CD4-positive, alpha-beta memory T cell (primary cell): ENCODE measurements around the gene FOXP1. TPM values are rescaled to one million over a fixed set of nuclear protein-coding genes. Genes with fewer than 3 reads are reported as not detected.

ENCODE experiments used
- CTCF ChIA-PET: fragments of 350-600 bp; sonication (Branson Sonifier 250); formaldehyde crosslinking; loops from one replicate; lab custom pipeline; 2021; ENCODE audit warnings: inconsistent platforms; ENCODE audit not compliant: partially characterized antibody; lab: Charles Lee
- POLR2A ChIA-PET: fragments of 350-600 bp; sonication (Branson Sonifier 250); formaldehyde crosslinking; loops from one replicate; lab custom pipeline; 2021; ENCODE audit not compliant: partially characterized antibody; lab: Charles Lee
- DNase-seq, 5 donors: peaks; one replicate each; pipeline versions ENCODE4 v3.0.0 to v3.0.0-alpha.2; 2020 to 2022; ENCODE audit warnings: mixed read lengths in 1 of 5
- H3K27ac ChIP-seq: one replicate; pipeline ENCODE4 v1.7.0; 2013; ENCODE audit warnings: low read depth, low read length
- H3K27me3 ChIP-seq: 2 replicates; pipeline ENCODE4 v1.7.0; 2013; ENCODE audit warnings: mild to moderate bottlenecking, low read length, moderate library complexity; ENCODE audit not compliant: insufficient read depth
- H3K36me3 ChIP-seq: 2 replicates; pipeline ENCODE4 v1.7.0; 2013; ENCODE audit warnings: mild to moderate bottlenecking, low read length, moderate library complexity; ENCODE audit not compliant: insufficient read depth
- H3K4me1 ChIP-seq: 2 replicates; pipeline ENCODE4 v1.7.0; 2013; ENCODE audit warnings: mild to moderate bottlenecking, low read length, moderate library complexity; ENCODE audit not compliant: insufficient read depth
- H3K4me3 ChIP-seq, 2 donors: one replicate each; pipeline ENCODE4 v1.7.0; 2013; ENCODE audit warnings: low read length in 2 of 2, mild to moderate bottlenecking in 1 of 2
- H3K9me3 ChIP-seq, 2 donors: one replicate each; pipeline ENCODE4 v1.7.0; 2013; ENCODE audit warnings: low read length in 2 of 2, control low read depth in 1 of 2; ENCODE audit not compliant: control insufficient read depth in 1 of 2
- H3K27ac Mint-ChIP-seq, 7 donors: one replicate each; pipeline ENCODE4 v1.8.0; 2020 to 2021; ENCODE audit warnings: mixed read lengths in 7 of 7, mild to moderate bottlenecking in 6 of 7, inconsistent platforms in 3 of 7, moderate library complexity in 3 of 7
- H3K27me3 Mint-ChIP-seq, 2 donors: one replicate each; pipeline ENCODE4 v1.8.0; 2020 to 2021; ENCODE audit warnings: mixed read lengths in 2 of 2
- H3K36me3 Mint-ChIP-seq, 2 donors: one replicate each; pipeline ENCODE4 v1.8.0; 2020 to 2021; ENCODE audit warnings: mixed read lengths in 2 of 2, inconsistent platforms in 1 of 2, mild to moderate bottlenecking in 1 of 2
- H3K4me1 Mint-ChIP-seq, 4 donors: one replicate each; pipeline ENCODE4 v1.8.0; 2020 to 2021; ENCODE audit warnings: mixed read lengths in 4 of 4, mild to moderate bottlenecking in 1 of 4
- H3K4me3 Mint-ChIP-seq, 8 donors: one replicate each; pipeline ENCODE4 v1.8.0; 2020 to 2021; ENCODE audit warnings: mixed read lengths in 8 of 8, mild to moderate bottlenecking in 7 of 8, moderate library complexity in 6 of 8, inconsistent platforms in 3 of 8
- H3K9me3 Mint-ChIP-seq, 8 donors: one replicate each; pipeline ENCODE4 v1.8.0; 2020 to 2021; ENCODE audit warnings: mixed read lengths in 8 of 8, mild to moderate bottlenecking in 5 of 8, inconsistent platforms in 3 of 8, moderate library complexity in 1 of 8
- intact Hi-C: fragments of 100-400 bp; cut with micrococcal nuclease; formaldehyde crosslinking; loops from one replicate; pipeline ENCODE4 v1.15.1; 2023
- polyA plus RNA-seq, 2 donors: library from polyadenylated mRNA; unstranded; fragments of 300-500 nt; fragmentation: Illumina TruSeq; gene quantifications; one replicate each; pipeline ENCODE4 v1.2.3, GENCODE V29; 2021
- total RNA-seq, 2 experiments: library from RNA; stranded (reverse); gene quantifications; one replicate each; pipeline ENCODE4 v1.2.3, GENCODE V29; 2021

Gene FOXP1
- total and polyA plus RNA-seq, 4 experiments from 2014 or later: 189 to 348 (median 279) TPM

DNA sequence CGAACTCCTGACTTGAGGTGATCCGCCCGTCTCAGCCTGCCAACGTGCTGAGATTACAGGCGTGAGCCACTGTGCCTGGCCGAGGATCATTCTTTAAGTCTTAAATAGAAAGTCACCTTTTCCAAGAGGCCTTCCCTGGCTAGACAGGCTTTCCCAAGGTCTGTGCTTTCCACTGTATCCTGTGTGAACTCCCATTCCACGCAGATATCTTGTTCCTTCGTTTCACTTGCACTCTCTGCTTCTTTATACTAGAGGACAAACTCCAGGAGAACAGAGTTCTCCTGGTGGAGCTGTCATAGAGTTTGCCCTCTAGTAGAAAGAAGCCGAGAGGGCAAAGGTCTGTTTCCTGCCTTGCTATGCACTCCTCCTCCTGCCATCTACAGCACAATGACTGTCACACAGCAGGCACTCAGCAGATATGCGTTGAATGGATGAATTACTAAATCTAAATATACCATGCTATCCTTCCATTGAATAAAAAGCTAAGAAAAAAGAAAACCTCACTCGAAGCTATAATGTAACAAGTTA is 211.2 kb downstream of the FOXP1 start:
- H3K27ac ChIP-seq: peak overlapping the region; percentile 45
- H3K9me3 ChIP-seq: no peaks in the 10 kb centered on the region
- H3K36me3 ChIP-seq: no peaks in the 10 kb centered on the region
- Mint-ChIP-seq H3K4me3 (peak overlapping the region in 7 of 8 donors; percentile 2 to 80 (median 51)), H3K36me3 (peaks cover 22 to 26% of the 10 kb centered on the region in 2 donors), H3K9me3 (no peaks in the 10 kb centered on the region), H3K27ac (peak overlapping the region; percentile 79 to 99 (median 96)), H3K4me1 (peaks cover 40 to 76% (median 54%) of the 10 kb centered on the region in 4 donors), H3K27me3 (no peaks in the 10 kb centered on the region)
- no peaks in the 10 kb centered on the region for H3K27me3 ChIP-seq
- DNase-seq: no peak
- no peak overlapping the region for H3K4me3 ChIP-seq
- ChIA-PET CTCF (interaction anchor here (0.7 to 1.5 kb wide), 3 partner anchors 23 to 83 kb away, joined by 3 to 4 read pairs (median 3); no protein-coding TSS in a partner anchor), POLR2A (interaction anchor here (1.0 to 1.2 kb wide), 3 partner anchors 45 to 119 kb away, joined by 3 to 7 read pairs (median 3); no protein-coding TSS in a partner anchor)
- H3K4me1 ChIP-seq: peaks cover 46% of the 10 kb centered on the region
- intact Hi-C loops: no loop called here

GRCh38 chr3:71371282-71371681 is 212.2 kb downstream of the FOXP1 start:
- Histone ChIP-seq H3K4me1 (peaks cover 51% of the 10 kb centered on the region), H3K9me3 (no peaks in the 10 kb centered on the region), H3K27me3 (no peaks in the 10 kb centered on the region), H3K36me3 (no peaks in the 10 kb centered on the region), H3K27ac (no peak overlapping the region), H3K4me3 (no peak overlapping the region)
- H3K4me1 Mint-ChIP-seq: peaks cover 41 to 81% (median 55%) of the 10 kb centered on the region in 4 donors
- intact Hi-C loops: no loop called here
- H3K4me3 Mint-ChIP-seq: peak overlapping the region in 2 of 8 donors; percentile 5 to 26
- CTCF ChIA-PET: interaction anchor here (0.7 kb wide), 1 partner anchor 24 kb away, joined by 3 read pairs; no protein-coding TSS in a partner anchor
- H3K27me3 Mint-ChIP-seq: no peaks in the 10 kb centered on the region
- POLR2A ChIA-PET: no interaction called here
- no peaks in the 10 kb centered on the region for H3K9me3 Mint-ChIP-seq
- H3K36me3 Mint-ChIP-seq: peaks cover 25 to 28% of the 10 kb centered on the region in 2 donors
- peak overlapping the region in 4 of 7 donors; percentile 39 to 86 (median 72) for H3K27ac Mint-ChIP-seq
- no peak for DNase-seq

DNA sequence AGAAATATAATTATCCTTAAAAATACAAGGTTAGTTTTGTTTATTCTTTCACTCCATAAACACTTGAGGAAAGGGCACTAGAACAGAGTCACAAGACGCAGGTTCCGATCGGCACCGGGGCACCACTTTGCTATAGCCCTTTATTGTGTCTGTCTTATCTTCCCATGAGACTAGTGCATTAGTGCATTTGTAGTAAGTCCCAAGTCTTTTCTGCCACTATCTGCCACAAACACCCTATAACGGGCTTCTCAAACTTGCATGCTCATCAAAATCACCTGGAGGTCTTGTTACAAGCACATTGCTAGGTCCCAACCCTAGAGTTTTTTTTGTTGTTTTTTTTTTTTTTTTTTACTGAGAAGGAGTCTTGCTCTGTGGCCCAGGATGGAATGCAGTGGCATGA is 213.1 kb downstream of the FOXP1 start:
- Histone ChIP-seq H3K9me3 (no peaks in the 10 kb centered on the region), H3K27me3 (no peaks in the 10 kb centered on the region), H3K4me3 (no peak overlapping the region), H3K36me3 (no peaks in the 10 kb centered on the region), H3K4me1 (peaks cover 51% of the 10 kb centered on the region), H3K27ac (no peak overlapping the region)
- Mint-ChIP-seq H3K36me3 (peaks cover 23 to 26% of the 10 kb centered on the region in 2 donors), H3K4me1 (peaks cover 44 to 80% (median 55%) of the 10 kb centered on the region in 4 donors), H3K9me3 (no peaks in the 10 kb centered on the region), H3K4me3 (no peak overlapping the region), H3K27ac (peak overlapping the region in 6 of 7 donors; percentile 10 to 88 (median 68)), H3K27me3 (no peaks in the 10 kb centered on the region)
- no peak for DNase-seq
- ChIA-PET POLR2A (no interaction called here), CTCF (no interaction called here)
- intact Hi-C loops: no loop called here

DNA sequence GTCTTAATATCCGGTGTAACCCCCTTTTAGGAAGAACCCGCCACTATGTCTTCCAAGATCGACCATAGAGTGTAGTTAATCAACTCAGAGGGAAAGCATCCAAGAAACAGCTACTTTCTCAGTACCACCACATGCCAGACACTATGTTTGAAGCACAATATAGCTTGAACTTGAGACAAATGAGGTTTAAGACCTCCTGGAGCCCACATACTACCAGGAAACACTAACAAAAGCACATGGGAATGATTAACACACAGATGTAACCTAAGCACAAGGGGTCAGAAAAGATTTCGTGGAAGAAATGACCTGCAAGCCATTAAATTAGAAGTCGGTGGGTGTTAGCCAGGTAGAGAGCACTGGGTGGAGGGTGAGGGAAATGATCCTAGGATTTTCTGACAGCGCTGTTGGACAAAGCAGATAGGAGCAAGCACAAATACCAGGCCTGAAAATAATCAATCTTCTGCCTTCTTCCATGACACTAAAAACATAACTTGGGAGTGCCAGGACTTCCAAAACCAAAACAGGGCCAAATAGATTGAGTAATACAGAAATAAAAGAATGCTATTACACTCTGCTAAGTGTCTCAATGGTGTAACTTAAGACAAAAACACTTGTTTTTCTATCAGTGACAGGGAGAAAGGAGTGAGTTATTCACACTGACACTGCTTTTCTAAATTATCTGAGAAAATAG is 213.7 kb downstream of the FOXP1 start:
- H3K4me3 ChIP-seq: no peak overlapping the region
- CTCF ChIA-PET: no interaction called here
- H3K4me3 Mint-ChIP-seq: no peak overlapping the region
- peaks cover 48% of the 10 kb centered on the region for H3K4me1 ChIP-seq
- no peak for DNase-seq
- peaks cover 42 to 79% (median 56%) of the 10 kb centered on the region in 4 donors for H3K4me1 Mint-ChIP-seq
- POLR2A ChIA-PET: no interaction called here
- no peak overlapping the region for H3K27ac ChIP-seq
- no peaks in the 10 kb centered on the region for H3K27me3 Mint-ChIP-seq
- intact Hi-C loops: no loop called here
- no peaks in the 10 kb centered on the region for H3K9me3 ChIP-seq
- peaks cover 23 to 24% of the 10 kb centered on the region in 2 donors for H3K36me3 Mint-ChIP-seq
- no peaks in the 10 kb centered on the region for H3K9me3 Mint-ChIP-seq
- no peaks in the 10 kb centered on the region for H3K36me3 ChIP-seq
- peak overlapping the region in 3 of 7 donors; percentile 0 to 74 (median 14) for H3K27ac Mint-ChIP-seq
- H3K27me3 ChIP-seq: no peaks in the 10 kb centered on the region

- H3K9me3 Mint-ChIP-seq: no peaks in the 10 kb centered on the region
- H3K4me3 Mint-ChIP-seq: peak overlapping the region in 2 of 8 donors; percentile 19 to 35
- no peaks in the 10 kb centered on the region for H3K27me3 Mint-ChIP-seq
- H3K27ac Mint-ChIP-seq: peak overlapping the region in 5 of 7 donors; percentile 7 to 32 (median 10)
- no peak for DNase-seq
- Histone ChIP-seq H3K4me1 (peaks cover 33% of the 10 kb centered on the region), H3K9me3 (no peaks in the 10 kb centered on the region), H3K36me3 (no peaks in the 10 kb centered on the region), H3K4me3 (no peak overlapping the region), H3K27me3 (no peaks in the 10 kb centered on the region), H3K27ac (no peak overlapping the region)
- intact Hi-C loops: no loop called here
- peaks cover 30 to 71% (median 41%) of the 10 kb centered on the region in 4 donors for H3K4me1 Mint-ChIP-seq
- ChIA-PET CTCF (no interaction called here), POLR2A (no interaction called here)
- H3K36me3 Mint-ChIP-seq: peaks cover 12 to 23% of the 10 kb centered on the region in 2 donors
These were observed 216.4 kb downstream of the FOXP1 start for GRCh38 chr3:71366988-71367604.

- Histone ChIP-seq H3K27me3 (no peaks in the 10 kb centered on the region), H3K4me1 (peaks cover 65% of the 10 kb centered on the region), H3K27ac (no peak overlapping the region), H3K4me3 (no peak overlapping the region), H3K9me3 (no peaks in the 10 kb centered on the region), H3K36me3 (no peaks in the 10 kb centered on the region)
- CTCF ChIA-PET: no interaction called here
- Mint-ChIP-seq H3K36me3 (peaks cover 15 to 24% of the 10 kb centered on the region in 2 donors), H3K27ac (peak overlapping the region in 5 of 7 donors; percentile 45 to 86 (median 79)), H3K27me3 (no peaks in the 10 kb centered on the region), H3K4me1 (peaks cover 41 to 76% (median 61%) of the 10 kb centered on the region in 4 donors), H3K9me3 (no peaks in the 10 kb centered on the region), H3K4me3 (peak overlapping the region in 3 of 8 donors; percentile 30 to 81 (median 78))
- no peak for DNase-seq
- POLR2A ChIA-PET: interaction anchor here (2.7 kb wide), 1 partner anchor 10 kb away, joined by 6 read pairs; no protein-coding TSS in a partner anchor
- intact Hi-C loops: no loop called here
These were observed 222.1 kb downstream of the FOXP1 start for GRCh38 chr3:71361334-71361890.
